ENCODE data around the gene UBD.

UBD gene

DNA sequence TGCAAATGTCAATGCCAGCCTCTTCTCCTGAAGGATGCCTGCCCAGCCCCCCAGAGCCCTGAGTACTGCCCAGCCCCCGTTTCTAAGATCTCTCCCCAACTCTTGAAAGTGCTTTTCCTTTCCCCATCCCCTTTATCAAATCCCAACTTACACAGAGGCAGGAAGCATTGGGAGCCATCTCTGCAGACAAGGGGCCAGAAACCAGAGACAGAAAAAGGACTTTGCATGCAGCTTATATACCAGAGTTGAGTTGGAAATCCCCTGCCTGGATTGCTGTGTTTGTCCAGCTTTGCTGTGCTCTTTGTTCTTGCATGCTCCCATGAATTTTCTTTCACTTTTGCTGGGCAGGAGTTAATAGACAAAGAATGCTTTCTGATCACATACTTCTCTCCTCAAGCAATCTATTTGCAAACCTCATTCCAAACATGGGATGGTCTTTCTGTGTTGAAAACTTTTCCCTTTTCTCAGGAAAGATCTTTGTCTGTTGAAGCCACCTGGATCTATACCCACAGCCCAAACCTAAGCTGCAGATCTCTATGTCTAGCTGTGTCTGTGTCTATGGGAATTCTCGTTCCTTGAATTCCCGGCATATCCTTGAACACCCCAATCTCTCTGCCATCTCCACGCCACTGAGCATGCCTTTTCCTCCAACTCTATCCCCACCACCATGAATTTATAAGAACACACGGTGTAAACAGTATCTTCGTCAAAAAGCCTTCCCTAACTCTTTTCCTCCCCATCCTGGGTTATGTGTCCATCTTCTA is at the start of gene UBD:
Gene UBD (minus strand): TSS at position 209 of the 764 bp plus-strand sequence. CDS start 31 bp downstream, at position 178.
- DNase-seq = no peak

DNA sequence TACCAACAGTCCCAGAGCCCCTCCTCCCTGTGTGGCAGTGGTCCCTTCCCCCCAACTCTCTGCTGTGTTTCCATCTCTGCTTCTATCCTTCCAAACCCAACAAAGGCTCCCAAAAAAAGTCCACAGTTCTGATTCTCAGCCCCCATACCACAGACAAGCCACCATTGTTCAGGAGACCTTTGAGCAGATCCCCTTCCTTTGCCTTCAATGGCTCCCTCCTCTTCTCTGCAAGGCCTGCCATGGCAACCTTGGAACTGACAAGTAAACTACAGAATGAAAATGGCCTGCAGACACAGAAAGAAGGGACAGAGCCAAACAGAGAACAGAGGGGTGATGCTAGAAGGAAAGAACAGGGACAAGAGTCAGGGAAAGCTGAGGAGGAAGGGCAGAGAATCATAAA is 48.6 kb upstream of the UBD start:
- no peak for DNase-seq

DNA sequence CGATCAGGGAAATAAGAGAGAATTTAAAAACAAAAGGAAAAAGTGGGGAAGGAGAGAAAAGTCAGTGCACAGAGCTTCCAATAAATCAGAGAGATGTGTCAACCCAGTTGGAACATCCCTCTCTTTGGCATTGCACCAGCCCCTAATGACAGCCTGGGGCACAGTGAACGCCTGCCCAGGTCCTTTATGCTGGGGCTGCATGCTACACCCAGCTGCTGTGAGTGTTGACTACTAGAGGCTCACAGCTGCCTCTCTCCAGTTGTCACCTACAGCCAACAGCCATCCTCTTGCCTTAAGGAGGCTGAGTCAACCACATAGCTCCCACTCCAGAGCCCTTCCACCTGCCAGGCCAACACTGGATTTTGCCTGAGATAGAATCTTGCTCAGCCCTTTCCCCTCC is 44.4 kb upstream of the UBD start:
- peak; percentile 16 for DNase-seq

DNA sequence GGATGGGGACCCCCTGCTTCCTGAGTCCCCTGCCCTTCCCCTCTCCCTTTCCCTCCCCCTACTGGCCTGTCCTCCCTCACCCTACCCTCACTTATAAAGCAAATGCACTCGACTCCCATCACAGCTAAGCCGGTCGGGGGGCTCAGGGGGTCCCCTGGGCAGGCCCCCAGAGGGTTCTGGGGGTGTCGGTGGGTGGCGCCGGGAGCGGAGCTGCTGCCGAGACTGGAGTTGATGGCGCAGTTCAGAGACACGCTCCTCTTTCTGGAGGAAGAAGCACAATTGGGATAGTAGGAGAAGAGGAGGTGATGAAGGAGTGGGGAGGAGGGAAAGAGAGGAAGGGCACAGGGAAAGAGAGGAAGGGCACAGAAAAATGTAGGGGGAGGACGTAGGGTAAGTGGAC is 43.9 kb upstream of the UBD start:
- no peak for DNase-seq

DNA sequence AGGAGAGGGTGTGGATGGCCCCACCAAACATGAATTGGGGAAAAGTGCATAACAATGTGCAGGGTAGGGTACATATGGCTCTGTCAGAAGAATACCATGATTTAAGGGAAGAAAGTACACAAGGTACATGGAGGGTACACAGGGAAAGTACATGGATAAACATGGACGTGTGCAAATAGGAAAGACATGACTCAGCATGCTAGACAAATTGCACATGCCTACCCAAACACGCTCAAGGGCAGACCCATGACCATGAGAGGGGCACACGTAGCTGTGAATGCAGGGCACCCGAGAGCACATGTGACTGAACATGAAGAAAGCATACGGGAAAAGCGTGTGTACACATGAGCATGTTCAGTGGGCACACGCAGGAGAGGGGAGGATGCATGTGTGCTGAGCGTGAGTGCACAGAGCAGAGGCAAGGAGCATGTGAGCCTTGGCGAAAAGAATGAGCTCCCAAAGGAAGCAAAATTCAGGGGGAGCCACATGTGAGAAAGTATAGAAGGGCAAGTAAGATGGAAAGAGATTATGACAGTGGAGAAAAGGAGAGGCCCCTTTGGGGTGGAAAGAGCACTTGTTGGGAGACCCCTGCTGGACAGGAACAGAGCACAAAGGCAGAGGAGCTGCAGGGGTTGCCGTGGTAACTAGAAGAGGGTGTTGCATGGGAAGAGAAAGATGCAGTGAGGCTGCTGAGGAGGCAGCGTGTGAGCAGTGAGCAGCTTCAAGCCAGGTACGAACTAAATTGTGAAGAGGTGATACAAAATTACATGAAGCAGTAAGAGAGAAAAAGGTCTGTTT is 43.2 kb upstream of the UBD start:
- DNase-seq = peak; percentile 26

DNA sequence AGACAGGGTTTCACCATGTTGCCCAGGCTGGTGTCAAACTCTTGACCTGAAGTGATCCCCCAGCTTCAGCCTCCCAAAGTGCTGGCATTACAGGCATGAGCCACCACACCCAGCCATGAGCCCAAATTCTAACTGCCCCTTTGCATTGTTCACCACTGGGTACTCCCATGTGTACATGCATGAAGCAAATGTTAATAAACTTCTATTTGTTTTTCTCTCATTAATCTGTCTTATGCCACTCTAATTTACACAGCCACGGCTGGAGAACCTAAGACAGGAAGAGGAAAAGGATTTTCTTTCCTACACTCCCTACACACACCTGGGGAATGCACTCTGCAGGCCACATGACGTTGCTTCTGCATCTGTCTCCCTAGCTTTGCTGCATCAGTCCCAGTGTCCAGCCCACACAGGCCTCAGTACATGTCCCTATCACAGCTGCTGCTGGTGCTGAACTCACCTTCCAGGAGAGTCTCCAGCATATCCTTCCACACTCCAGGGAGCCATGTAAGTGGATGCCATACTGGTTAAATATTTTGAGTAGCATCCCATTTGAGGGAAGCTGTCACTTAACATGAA is 38.7 kb upstream of the UBD start:
- DNase-seq = no peak

DNA sequence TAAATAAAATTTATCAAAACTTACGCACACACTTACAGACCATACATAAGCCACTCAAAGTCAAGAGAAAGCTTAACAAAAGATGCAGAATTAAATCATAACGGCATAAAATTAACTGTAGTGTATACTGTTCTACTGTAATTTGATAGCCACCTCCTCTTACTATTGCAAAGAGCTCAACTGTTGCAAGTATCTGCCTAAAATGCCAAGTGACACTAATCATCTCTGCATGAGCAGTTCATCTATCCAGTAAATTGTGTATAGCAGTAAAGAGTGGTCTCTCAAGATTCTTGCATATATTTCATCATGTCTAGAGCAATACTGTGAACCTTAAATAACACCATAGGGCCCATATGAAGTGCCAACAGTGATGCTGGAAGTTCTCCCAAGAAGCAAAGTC is 37.7 kb upstream of the UBD start:
- no peak for DNase-seq

DNA sequence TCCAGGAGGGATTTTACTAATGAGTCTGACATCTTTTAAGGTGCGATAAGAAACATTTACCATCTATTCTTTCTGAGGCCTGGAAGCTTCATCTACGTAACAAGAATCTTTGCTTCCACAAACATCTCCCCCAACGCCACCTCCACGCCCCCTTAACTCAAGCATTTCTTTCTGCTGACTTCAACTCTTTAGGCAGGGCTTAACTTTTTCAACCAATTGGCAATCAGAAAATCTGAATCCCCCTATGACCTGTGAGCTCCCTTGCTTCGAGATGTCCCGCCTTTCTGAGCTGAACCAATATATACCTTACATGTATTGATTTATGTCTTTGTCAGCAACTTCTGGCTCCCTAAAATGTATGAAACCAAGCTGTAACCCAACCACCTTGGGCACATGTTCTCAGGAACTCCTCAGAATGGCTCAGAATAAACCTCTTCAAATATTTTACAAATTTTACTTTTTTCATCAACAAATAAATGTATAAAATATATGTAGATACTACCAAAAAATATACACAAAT is 36.9 kb upstream of the UBD start:
- DNase-seq = no peak

DNA sequence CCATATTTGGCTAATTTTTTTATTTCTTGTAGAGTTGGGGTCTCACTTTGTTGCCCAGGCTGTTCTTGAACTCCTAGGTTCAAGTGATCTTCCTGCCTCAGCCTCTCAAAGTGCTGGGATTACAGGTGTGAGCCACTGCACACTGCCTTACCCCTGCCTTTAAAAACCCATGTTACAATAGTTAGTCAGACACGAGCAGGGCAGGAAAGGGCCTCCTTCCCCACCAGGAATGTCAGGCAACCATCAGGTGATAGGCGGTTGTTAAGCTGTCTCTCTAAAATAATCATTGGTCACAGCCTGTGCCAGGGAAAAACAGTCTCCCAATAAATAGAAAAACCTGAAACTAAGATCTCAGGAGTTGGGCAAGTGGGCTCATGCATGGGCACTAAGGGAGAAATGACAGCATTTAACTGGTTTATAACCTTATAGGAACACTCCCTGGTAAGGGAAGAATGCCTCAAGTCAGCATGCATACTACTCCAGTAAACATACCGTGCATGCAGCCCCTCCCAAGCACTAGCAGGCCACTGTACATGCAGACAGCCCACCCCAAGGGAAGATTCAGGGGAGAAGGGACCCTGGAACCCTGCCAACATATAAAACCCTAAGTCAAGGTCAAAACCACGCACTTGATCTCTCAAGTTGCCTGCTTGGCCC is 33.8 kb upstream of the UBD start:
- DNase-seq = no peak

DNA sequence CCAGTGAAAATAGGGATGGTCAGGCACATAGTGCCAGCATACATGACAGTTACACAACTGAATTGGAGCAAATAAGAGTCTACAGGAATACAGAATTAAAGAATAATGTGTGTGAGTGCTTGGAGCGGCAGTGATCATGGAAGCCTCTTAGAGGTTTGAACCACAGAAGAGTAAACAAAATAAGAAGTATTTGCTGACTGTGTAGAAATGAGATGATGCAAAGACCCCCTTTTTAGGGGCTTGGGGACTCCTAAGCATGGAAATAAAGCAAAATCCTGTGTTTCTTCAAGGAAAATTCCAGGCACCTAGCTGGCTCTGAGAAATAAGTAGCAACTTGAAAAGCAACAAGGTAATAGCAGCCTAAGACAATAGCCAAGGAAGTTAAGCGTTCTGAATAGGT is 32.1 kb upstream of the UBD start:
- no peak for DNase-seq

DNA sequence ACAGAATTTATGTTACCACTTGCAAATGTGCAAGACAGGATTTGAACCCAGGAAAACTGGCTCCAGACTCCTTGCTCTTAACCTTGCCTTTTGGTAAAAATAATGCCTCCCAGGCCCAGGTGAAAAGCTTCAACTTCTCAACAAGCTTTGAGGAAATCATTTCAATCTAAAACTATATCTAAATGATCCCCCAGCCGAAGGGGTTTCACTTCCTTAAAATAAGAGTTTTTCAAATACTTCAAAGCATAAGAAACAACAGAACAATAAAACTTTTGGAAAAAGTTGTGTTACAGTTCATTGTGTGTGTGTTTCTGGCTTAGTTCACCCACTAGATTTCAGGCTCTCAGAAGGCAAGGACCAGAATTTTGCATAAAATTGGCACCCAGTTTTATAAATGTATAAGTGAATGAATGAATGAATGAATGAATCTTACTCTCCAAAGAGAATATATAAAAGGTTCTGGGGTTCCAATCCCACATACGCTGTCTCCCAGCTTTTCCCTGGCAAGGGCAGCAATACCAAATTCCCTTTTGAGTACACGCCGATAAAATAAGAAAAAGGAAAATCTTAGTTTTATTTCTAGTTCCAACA is 30.8 kb upstream of the UBD start:
- no peak for DNase-seq

DNA sequence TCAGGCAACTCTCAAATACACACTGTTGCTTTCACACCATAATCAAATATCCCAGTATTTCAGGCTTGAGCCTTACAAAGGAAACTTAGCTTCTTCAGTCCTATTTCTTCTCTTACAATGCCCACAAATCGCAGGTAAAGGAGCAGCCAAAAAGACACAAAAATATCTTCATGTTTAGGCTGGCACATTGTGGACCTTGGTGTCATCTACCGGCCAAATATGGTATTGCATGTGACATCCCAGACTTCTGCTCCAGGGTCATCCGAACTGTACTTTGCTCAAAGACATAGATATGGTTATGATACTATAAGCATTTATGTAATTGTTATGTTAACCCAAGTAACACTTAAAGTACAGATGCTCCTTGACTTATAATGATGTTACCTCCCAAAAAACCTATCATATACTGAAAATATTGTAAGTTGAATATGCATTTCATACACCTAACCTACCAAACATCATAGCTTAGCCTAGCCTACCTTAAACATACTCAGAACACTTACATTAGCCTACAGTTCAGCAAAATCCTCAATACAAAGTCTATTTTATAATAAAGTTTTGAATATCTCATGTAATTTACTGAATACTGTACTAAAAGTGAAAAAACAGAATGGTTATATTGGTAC is 30.0 kb upstream of the UBD start:
- DNase-seq = peak; percentile 23

DNA sequence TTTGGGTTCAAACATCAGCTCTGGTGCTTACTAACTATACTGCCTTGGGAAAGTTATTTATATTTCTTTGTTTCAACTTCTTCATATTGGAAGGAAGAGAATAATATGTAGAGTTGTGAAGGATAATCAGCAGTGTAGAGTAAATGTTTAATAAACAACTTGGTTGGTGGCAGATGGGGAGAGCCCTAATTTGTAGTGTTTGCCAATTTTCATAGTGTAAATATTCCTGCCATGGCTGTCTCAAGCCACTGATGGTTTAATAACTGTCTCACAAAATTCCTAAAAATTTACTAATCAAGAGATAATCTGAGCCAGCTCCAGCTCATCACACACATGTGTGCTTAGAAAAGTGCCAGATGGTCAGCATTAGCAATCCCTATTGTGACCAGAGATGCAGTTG is 25.3 kb upstream of the UBD start, which contains the start of gene OR2H2:
Gene OR2H2 (plus strand): TSS at position 301 of the 400 bp plus-strand sequence. CDS start 2,824 bp downstream, outside the sequence.
- DNase-seq = no peak

DNA sequence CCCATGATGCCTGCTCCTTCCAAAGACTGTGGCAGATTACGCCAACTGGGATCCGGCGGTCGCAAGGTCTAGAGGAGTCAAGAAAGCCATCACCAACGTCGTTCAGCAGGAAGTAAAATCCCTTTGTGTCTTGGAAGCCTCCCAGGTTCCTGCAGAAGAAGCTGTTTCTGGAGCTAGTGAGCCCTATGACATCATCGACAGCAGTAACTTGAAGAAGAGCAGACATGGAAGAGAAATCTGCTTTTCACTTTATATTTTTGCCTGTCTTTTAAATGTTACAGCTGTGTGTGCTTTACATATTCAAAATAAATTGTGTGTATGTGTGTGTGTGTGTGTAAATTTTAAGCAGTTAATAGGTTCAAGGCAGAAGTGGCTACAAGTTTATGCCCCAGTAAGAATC is 18.0 kb upstream of the UBD start:
- no peak for DNase-seq

DNA sequence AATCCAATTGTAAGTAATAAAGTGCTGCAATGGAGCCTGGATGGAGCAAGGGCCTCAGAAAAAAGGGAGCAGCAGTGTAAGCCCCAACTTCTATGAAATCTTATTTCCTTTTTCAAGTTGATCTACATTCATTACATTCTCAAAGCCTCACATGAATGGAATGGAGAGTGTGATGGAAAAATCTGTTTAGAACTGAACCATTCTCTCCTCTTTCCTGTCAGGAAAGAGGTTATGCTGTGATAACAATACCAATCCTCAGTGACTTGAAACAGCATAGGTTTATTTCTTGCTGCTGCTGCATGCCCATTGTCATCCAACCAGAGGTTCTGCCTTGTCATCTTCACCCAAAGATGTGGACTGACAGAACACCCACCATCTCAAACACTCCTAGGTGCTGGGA is 16.5 kb upstream of the UBD start:
- DNase-seq = no peak

DNA sequence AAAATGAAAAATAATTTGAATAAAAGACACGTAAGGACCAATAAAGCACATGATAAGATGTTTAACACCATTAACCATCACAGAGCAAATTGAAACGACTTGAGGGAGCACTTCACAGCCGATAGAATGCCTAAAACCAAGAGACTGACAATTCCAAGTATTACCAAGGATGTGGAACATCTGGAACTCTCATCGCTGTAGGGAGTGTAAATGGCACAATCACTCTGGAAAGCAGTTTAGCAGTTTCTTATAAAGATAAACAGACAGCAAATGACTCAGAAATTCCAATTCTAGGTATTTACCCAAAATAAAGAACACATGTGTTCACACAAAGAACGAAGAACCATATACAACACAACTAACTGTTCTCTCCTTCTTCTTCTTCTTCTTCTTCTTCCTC is 8.5 kb upstream of the UBD start:
- DNase-seq = no peak

DNA sequence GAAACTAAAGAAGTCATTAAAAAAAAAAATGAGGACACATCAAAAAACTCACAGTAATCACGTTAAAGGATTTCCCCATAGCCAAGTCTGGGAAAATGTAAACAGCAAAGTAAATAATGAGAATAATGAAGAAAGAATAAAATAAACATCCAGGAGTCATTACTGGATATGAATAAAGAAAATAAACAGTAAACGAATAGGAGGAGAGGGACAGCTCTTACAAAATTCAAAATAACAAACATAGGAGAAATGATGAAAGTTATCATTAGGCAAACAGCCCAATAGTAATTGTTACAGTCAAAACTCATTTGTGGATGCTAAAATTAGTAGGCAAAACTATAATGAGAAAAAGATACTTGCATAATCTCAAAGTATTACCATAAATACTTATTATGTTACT is 8.0 kb upstream of the UBD start:
- DNase-seq = no peak

DNA sequence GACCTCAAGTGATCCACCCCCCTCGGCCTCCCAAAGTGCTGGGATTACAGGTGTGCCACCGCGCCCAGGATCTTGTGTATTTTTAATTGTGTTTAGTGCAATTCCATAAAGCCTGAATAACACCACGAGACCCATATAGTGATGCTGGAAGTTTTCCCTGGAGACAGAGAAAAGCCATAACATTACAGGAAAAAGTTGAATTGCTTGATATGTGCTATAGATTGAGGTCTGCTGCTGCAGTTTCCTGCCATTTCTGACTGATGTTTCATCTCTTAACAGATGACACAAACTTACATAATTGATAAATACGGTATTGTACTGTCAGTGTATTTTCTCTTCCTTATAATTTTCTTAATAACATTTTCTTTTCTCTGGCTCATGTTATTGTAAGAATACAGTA is 7.3 kb upstream of the UBD start:
- no peak for DNase-seq

DNA sequence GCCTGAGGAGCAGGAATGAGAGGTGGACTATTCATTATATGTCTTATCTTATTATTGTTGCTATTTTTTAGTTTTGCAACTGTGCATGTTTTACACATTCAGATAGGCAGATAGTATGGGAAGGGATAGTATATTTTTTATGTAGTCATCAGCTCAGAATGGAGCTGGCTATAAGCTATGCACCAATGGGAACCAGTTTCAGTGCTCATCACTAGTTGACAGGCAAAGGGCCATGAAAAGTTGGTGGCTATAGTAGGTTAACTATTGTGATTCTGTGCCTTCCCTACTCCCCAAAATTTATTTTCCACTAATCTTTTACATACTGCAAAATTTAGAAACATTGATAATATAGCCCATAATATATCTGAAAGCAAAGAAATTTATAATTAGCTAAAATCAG is 5.3 kb upstream of the UBD start:
- no peak for DNase-seq

DNA sequence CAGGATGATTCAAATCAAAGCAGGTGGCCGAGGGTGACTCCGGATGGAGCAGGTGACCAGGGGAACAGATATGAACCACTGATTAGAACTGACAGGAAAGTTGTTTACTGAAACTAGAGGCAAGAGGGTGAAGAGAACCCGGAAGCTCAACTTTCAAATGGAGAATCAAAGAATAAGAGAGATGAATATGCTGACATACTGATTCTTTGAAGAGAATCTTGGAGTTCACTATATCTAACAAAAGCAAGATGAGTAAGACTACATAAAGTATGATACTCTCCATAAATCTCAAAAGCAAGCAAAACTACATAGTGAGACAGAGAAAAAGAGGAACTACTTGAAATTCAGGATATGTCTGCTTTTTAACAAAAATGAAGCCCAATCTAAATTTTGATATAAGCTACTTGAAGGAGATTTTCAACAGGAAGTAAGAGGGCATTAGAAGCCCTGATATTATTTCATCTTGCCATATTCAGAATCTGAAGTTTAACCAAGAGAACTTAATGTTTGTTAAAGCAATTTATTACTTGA is 4.0 kb upstream of the UBD start:
- no peak for DNase-seq

DNA sequence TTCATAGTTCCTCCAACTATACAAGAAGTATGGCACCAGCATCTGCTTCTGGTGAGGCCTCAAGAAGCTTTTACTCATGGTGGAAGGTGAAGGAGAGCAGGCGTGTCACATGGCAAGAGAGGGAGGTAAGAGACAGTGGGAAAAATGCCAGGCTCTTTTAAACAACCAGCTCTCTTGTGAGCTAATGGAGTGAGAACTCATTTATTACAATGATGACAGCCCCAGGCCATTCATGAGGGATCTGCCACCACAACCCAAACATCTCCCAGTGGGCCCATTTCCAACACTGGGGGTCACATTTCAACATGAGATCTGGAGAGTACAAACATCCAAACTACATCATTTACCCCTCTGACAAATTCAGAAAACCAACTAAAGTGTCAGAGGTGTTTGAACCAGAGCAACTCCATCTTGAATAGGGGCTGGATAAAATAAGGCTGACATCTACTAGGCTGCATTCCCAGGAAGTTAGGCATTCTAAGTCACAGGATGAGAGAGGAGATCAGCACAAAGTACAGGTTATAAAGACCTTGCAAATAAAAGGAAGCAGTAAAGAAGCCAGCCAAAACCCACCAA is 2.2 kb upstream of the UBD start:
- no peak for DNase-seq

DNA sequence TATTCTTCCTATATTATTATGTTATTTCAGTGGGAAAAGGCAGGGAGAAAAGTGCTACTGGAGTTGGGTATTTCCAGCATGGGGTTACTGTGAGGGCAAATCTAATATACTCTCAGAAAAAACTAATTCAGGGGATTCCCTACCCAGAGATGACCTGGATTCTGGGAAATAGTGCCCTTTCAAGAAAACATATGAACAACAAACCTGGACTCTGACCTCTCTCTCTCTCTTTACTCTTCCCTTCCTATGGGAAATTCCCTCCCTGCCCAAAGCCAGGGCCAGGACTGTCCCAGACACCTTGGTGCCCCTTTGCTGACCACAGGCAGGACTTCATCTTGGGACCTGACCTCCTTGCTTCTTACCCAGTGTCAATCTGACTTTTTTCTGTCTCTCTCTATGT is 1.6 kb upstream of the UBD start:
- DNase-seq = no peak
